Smooth muscle cell (in vitro differentiated cells): ENCODE results near the gene SKAP2. TPM values are rescaled to one million over a fixed set of nuclear protein-coding genes. Genes with fewer than 3 reads are reported as not detected.

Experiments
- DNase-seq: peaks from one replicate; lab custom pipeline; 2025; ENCODE audit not compliant: unreplicated experiment; lab: John Stamatoyannopoulos, UW
- H2AFZ ChIP-seq: fragments of 200-600 bp; sonication (generic); 2 replicates; pipeline ENCODE4 v1.6.0; 2016; ENCODE audit warnings: antibody characterized with exemption, low read depth, mild to moderate bottlenecking
- H3F3A ChIP-seq: fragments of 200-600 bp; sonication (generic); 2 replicates; pipeline ENCODE4 v1.6.0; 2017; ENCODE audit warnings: antibody characterized with exemption, low read depth
- H3K27ac ChIP-seq: fragments of 200-600 bp; sonication (generic); 2 replicates; pipeline ENCODE4 v1.5.1; 2016; ENCODE audit warnings: low read depth, mild to moderate bottlenecking
- H3K27me3 ChIP-seq: fragments of 200-600 bp; sonication (generic); 2 replicates; pipeline ENCODE4 v1.6.1; 2016; ENCODE audit warnings: low read depth, mild to moderate bottlenecking
- H3K36me3 ChIP-seq: fragments of 200-600 bp; sonication (generic); 2 replicates; pipeline ENCODE4 v1.5.1; 2016; ENCODE audit warnings: low read depth
- H3K4me1 ChIP-seq: fragments of 200-600 bp; sonication (generic); 2 replicates; pipeline ENCODE4 v1.5.1; 2016; ENCODE audit warnings: low read depth
- H3K4me2 ChIP-seq: fragments of 200-600 bp; sonication (generic); 2 replicates; pipeline ENCODE4 v1.6.0; 2016; ENCODE audit warnings: mild to moderate bottlenecking
- H3K4me3 ChIP-seq: fragments of 200-600 bp; sonication (generic); 2 replicates; pipeline ENCODE4 v1.5.1; 2016; ENCODE audit warnings: mild to moderate bottlenecking
- H3K79me2 ChIP-seq: fragments of 200-600 bp; sonication (generic); 2 replicates; pipeline ENCODE4 v1.6.0; 2016; ENCODE audit warnings: low read depth, mild to moderate bottlenecking
- H3K9ac ChIP-seq: fragments of 200-600 bp; sonication (generic); 2 replicates; pipeline ENCODE4 v1.6.0; 2016; ENCODE audit warnings: low read depth
- H3K9me3 ChIP-seq: fragments of 200-600 bp; sonication (generic); replicated peaks from 2 replicates; pipeline ENCODE4 v1.5.1; 2016; ENCODE audit warnings: low read depth
- H4K20me1 ChIP-seq: fragments of 200-600 bp; sonication (generic); 2 replicates; pipeline ENCODE4 v1.6.0; 2016; ENCODE audit warnings: low read depth
- WGBS: methylation state at CpG from one replicate; pipeline ENCODE4 v1.1.7; 2016; ENCODE audit warnings: low lambda C conversion rate; 5-methylcytosine and 5-hydroxymethylcytosine counted together
- polyA plus RNA-seq: library from polyadenylated mRNA; unstranded; fragments of >200 nt; fragmentation: Nextera tagmentation; extraction: Ambion mirVana; gene quantifications from 2 replicates; pipeline ENCODE4 v1.2.1, GENCODE V29; 2016
- total RNA-seq: library from RNA; depleted of rRNA; stranded (reverse); fragments of >200 nt; gene quantifications from 2 replicates; pipeline ENCODE4 v1.2.3, GENCODE V29; 2014
- TF ChIP-seq, protein P1 (sequence below): fragments of 200-600 bp; sonication (generic); IDR thresholded peaks from 2 replicates; pipeline ENCODE4 v1.5.1; 2017; ENCODE audit warnings: borderline replicate concordance, mild to moderate bottlenecking, antibody characterized with exemption; ENCODE audit not compliant: insufficient read depth, poor library complexity, severe bottlenecking

Gene SKAP2
- total and polyA plus RNA-seq, 2 experiments from 2014 or later: 7.7 to 14.8 TPM

DNA sequence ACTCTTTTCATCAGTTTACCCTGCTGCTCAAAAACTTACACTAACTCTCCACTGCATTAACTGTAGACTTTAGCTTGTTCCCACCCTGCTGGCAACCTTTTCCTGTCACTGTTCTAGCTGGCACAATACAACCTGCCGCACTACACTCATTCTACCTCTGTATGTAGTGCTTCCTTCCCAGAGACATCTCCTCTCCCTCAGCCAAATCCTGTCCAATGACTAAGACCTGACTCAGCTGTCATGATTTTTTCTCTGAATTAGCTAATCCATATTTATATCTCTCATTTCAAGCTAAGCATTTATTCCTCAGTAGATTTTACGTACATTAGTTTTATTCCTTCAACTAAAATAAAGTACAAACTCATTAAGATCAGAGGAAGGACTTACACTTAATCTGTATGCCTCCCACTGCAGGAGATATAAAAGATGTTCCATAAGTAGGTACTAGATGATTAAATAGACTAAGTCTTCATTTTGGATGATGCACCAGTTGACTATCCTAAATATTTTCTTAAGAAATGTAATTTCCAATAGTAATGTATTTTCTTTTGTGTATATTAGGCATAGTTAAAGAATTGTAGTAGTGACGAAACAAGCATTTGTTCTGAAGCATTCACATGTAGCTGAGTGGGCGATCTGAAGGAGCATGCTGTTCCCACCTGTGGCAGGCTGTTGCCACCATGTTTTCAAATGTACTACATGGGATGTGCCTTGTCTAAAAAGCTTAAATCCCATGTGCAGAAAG is 189.1 kb downstream of the SKAP2 start:
- H3K4me2 ChIP-seq: no peak overlapping the region
- 87% methylated on average over 4 of the region's 4 CpGs for WGBS
- H3K36me3 ChIP-seq: no peaks in the 10 kb centered on the region
- no peak for DNase-seq
- no peaks in the 10 kb centered on the region for H3K9me3 ChIP-seq
- H3K4me1 ChIP-seq: no peaks in the 10 kb centered on the region
- H3K79me2 ChIP-seq: no peaks in the 10 kb centered on the region
- H3K4me3 ChIP-seq: no peak overlapping the region
- no peaks in the 10 kb centered on the region for H4K20me1 ChIP-seq
- no peak overlapping the region for H3K9ac ChIP-seq
- H3F3A ChIP-seq: no peaks in the 10 kb centered on the region
- H3K27ac ChIP-seq: no peak overlapping the region
- TF ChIP-seq, protein P1, sequence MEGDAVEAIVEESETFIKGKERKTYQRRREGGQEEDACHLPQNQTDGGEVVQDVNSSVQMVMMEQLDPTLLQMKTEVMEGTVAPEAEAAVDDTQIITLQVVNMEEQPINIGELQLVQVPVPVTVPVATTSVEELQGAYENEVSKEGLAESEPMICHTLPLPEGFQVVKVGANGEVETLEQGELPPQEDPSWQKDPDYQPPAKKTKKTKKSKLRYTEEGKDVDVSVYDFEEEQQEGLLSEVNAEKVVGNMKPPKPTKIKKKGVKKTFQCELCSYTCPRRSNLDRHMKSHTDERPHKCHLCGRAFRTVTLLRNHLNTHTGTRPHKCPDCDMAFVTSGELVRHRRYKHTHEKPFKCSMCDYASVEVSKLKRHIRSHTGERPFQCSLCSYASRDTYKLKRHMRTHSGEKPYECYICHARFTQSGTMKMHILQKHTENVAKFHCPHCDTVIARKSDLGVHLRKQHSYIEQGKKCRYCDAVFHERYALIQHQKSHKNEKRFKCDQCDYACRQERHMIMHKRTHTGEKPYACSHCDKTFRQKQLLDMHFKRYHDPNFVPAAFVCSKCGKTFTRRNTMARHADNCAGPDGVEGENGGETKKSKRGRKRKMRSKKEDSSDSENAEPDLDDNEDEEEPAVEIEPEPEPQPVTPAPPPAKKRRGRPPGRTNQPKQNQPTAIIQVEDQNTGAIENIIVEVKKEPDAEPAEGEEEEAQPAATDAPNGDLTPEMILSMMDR: no peak
- no peak overlapping the region for H2AFZ ChIP-seq
- peaks cover 28% of the 10 kb centered on the region for H3K27me3 ChIP-seq

DNA sequence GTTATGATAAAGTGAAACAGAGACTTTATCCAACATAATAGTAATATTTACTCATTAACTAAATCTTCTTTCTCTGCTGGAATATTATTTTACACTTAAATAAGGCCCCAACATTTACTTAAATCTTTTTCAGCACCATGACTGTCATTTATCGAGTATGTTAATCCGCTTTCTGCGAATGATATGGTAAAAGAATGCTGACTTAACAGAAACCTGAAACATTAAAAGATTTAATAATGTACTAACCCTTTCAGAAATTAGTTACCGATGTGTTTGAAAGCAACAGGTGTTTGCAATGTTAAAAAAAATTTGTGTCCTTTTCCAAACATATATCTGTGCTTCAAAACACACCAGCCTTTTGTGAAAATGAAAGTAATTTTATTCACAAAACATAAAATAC is 190.5 kb downstream of the SKAP2 start:
- H3K27ac ChIP-seq: no peak overlapping the region
- WGBS: 91% methylated on average over 4 of the region's 4 CpGs

DNA sequence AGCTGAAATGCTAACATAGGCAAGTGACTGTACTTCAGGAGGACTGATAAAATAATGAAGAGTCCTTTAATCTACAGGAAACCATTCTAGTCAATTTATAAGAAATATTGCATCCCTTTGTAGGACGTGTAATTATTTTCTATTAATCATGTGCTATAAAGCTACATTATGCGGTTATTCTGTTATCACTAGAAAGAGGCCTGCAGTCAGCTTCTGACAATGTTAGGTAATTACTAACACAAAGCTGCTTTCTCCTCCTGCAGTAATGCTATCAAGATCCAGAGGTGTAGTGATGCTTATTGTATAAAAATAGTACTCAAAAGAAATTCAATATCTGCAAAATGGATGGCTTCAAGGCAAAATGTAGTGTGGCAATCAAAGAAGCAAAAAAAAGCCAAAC is 191.1 kb downstream of the SKAP2 start:
- Histone ChIP-seq H3F3A (no peaks in the 10 kb centered on the region), H3K4me3 (no peak overlapping the region), H4K20me1 (no peaks in the 10 kb centered on the region), H3K36me3 (no peaks in the 10 kb centered on the region), H3K9ac (no peak overlapping the region), H3K4me2 (no peak overlapping the region), H3K79me2 (no peaks in the 10 kb centered on the region), H3K9me3 (no peaks in the 10 kb centered on the region), H3K27ac (no peak overlapping the region), H2AFZ (no peak overlapping the region), H3K27me3 (peaks cover 28% of the 10 kb centered on the region), H3K4me1 (no peaks in the 10 kb centered on the region)
- no peak for DNase-seq
- TF ChIP-seq, protein P1: no peak
- 90% methylated on average over 2 of the region's 2 CpGs for WGBS

More for the DNA sequence above, 190.5 kb downstream of the SKAP2 start:
- Histone ChIP-seq H3K9me3 (no peaks in the 10 kb centered on the region), H3K4me2 (no peak overlapping the region), H3K4me1 (no peaks in the 10 kb centered on the region), H2AFZ (no peak overlapping the region), H3K27me3 (peaks cover 28% of the 10 kb centered on the region), H3K36me3 (no peaks in the 10 kb centered on the region), H4K20me1 (no peaks in the 10 kb centered on the region), H3K9ac (no peak overlapping the region), H3K4me3 (no peak overlapping the region), H3F3A (no peaks in the 10 kb centered on the region), H3K79me2 (no peaks in the 10 kb centered on the region)
- TF ChIP-seq, protein P1: no peak
- no peak for DNase-seq

DNA sequence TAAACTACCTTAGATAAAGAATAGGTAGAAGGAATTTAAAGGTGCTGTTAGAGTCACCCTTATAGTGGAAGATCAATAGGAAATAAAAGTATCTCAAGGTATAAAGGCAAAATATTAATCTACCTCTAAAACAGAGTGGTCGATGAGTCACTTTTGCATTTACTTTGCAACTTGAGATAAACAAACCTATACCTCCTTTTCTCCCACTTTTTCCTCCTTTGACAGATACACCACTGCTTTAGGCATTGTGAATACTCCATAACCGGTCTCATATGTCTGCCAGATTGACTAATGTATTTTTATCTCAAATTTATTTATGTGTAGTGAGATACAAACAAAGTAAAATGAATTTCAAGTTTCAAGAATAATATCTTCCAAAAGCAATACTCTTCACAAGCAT is 193.5 kb downstream of the SKAP2 start:
- Histone ChIP-seq H4K20me1 (no peaks in the 10 kb centered on the region), H3K4me3 (no peak overlapping the region), H3K4me1 (no peaks in the 10 kb centered on the region), H3K9me3 (no peaks in the 10 kb centered on the region), H3K36me3 (no peaks in the 10 kb centered on the region), H3F3A (no peaks in the 10 kb centered on the region), H3K27me3 (peaks cover 28% of the 10 kb centered on the region), H3K79me2 (no peaks in the 10 kb centered on the region), H3K4me2 (no peak overlapping the region), H2AFZ (no peak overlapping the region), H3K9ac (no peak overlapping the region), H3K27ac (no peak overlapping the region)
- TF ChIP-seq, protein P1: no peak
- no peak for DNase-seq
- 89% methylated on average over 2 of the region's 2 CpGs for WGBS
